IgD-negative memory B cell (primary cell): Measurements from ENCODE around the gene VPS33A. TPM values are rescaled to one million over a fixed set of nuclear protein-coding genes. Genes with fewer than 3 reads are reported as not detected.
A peak's percentile ranks its signal among the peaks of the same experiment; 100 is the strongest.

Source experiments
- H3K27ac Mint-ChIP-seq, 3 donors: one replicate each; pipeline ENCODE4 v1.8.0; 2020 to 2022; ENCODE audit warnings: mild to moderate bottlenecking in 3 of 3, mixed read lengths in 3 of 3, moderate library complexity in 1 of 3
- H3K27me3 Mint-ChIP-seq: one replicate; pipeline ENCODE4 v1.8.0; 2021; ENCODE audit warnings: mixed read lengths
- H3K36me3 Mint-ChIP-seq: one replicate; pipeline ENCODE4 v1.8.0; 2020; ENCODE audit warnings: mild to moderate bottlenecking, mixed read lengths
- H3K4me1 Mint-ChIP-seq, 3 donors: one replicate each; pipeline ENCODE4 v1.8.0; 2020 to 2022; ENCODE audit warnings: mixed read lengths in 3 of 3, mild to moderate bottlenecking in 1 of 3
- H3K4me3 Mint-ChIP-seq, 4 donors: one replicate each; pipeline ENCODE4 v1.8.0; 2020 to 2022; ENCODE audit warnings: mild to moderate bottlenecking in 4 of 4, mixed read lengths in 4 of 4, moderate library complexity in 3 of 4
- H3K9me3 Mint-ChIP-seq, 3 donors: one replicate each; pipeline ENCODE4 v1.8.0; 2020 to 2021; ENCODE audit warnings: mixed read lengths in 3 of 3, mild to moderate bottlenecking in 1 of 3
- polyA plus RNA-seq: library from polyadenylated mRNA; unstranded; fragments of 300-500 nt; fragmentation: Illumina TruSeq; gene quantifications from one replicate; pipeline ENCODE4 v1.2.3, GENCODE V29; 2021

VPS33A gene
- 27.6 TPM for polyA plus RNA-seq

DNA sequence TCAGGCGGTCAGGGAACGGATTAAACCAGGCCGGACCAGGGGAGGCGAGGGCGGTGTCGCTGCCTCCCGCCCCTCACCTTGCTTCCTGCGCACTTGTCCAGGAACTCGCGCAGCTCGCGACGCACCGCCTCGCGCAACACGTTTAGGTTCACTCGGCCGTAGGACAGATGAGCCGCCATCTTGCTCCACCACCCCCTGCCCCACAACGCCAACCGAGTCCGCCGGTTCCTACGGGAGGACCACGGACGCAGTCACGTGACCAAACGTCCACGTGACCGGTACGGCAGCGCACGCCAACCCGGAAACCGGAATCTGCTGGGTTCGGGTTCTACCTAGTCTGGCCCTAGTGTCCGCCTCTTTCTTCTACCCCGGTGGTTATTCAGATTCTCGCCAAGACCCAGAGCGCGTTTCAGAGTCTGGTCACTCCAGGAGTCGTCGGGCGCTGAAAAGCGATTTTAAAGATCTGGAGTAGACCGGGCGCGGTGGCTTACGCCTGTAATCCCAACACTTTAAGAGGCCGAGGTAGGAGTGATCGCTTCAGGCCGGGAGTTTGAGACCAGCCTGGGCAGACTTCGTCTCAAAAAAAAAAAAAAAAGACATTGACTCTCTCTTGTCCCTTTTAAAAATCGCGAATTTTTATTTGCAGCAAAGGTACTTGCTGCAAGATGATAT lies at the start of gene VPS33A:
Gene VPS33A, minus strand, starts transcription at position 265 of the 672 bp plus-strand sequence. Its CDS starts 86 bp downstream, at position 179.
- Mint-ChIP-seq H3K27ac (peak within 1 kb of the TSS; percentile 94 to 100 (median 100)), H3K4me1 (peaks cover 16 to 19% (median 17%) of the 10 kb centered on the region in 3 donors), H3K36me3 (no peaks in the 10 kb centered on the region), H3K4me3 (peak within 1 kb of the TSS; percentile 91 to 99 (median 98)), H3K9me3 (peaks cover 0 to 2% (median 0%) of the 10 kb centered on the region in 3 donors), H3K27me3 (peaks cover 2% of the 10 kb centered on the region)

GRCh38 chr12:122312926-122313325 lies 46.6 kb upstream of the VPS33A start:
- H3K9me3 Mint-ChIP-seq: no peaks in the 10 kb centered on the region
- no peaks in the 10 kb centered on the region for H3K4me1 Mint-ChIP-seq
- H3K36me3 Mint-ChIP-seq: no peaks in the 10 kb centered on the region
- no peak overlapping the region for H3K27ac Mint-ChIP-seq
- no peak overlapping the region for H3K4me3 Mint-ChIP-seq
- no peaks in the 10 kb centered on the region for H3K27me3 Mint-ChIP-seq

GRCh38 chr12:122311696-122312095 lies 45.4 kb upstream of the VPS33A start:
- Mint-ChIP-seq H3K4me3 (no peak overlapping the region), H3K27ac (no peak overlapping the region), H3K27me3 (no peaks in the 10 kb centered on the region), H3K9me3 (no peaks in the 10 kb centered on the region), H3K36me3 (no peaks in the 10 kb centered on the region), H3K4me1 (no peaks in the 10 kb centered on the region)

- H3K4me3 Mint-ChIP-seq: no peak overlapping the region
- peaks cover 3% of the 10 kb centered on the region for H3K36me3 Mint-ChIP-seq
- no peak overlapping the region for H3K27ac Mint-ChIP-seq
- no peaks in the 10 kb centered on the region for H3K27me3 Mint-ChIP-seq
- H3K4me1 Mint-ChIP-seq: no peaks in the 10 kb centered on the region
- H3K9me3 Mint-ChIP-seq: no peaks in the 10 kb centered on the region
These were observed 44.5 kb upstream of the VPS33A start for GRCh38 chr12:122310626-122311333.

DNA sequence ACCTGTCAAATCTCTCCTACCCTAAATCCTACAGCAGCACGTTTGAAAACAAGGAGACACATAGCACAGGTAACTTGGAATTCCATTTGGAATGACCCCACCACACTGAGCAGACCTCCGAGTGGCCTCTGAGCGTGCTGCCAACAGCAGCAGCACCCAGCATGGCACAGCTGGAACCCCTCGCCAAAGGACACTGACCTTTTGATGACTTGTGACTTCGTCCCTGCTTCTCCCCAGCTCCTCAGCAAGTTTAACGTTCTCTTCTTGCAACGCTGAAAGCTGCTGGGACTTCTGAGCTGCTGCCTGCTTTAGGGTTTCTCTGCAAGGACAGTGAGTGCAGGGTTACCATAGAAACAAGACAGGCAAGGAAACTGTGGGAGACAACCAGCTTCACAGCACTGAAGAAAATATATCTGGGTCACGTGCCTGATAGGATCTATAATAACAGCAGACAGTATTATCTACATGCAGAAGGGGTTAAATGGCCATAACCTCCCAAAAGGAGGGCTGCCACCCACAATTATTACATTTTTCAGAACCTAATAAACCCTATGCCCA lies 43.3 kb upstream of the VPS33A start:
- Mint-ChIP-seq H3K36me3 (peaks cover 6% of the 10 kb centered on the region), H3K4me1 (no peaks in the 10 kb centered on the region), H3K4me3 (no peak overlapping the region), H3K27me3 (no peaks in the 10 kb centered on the region), H3K27ac (no peak overlapping the region), H3K9me3 (no peaks in the 10 kb centered on the region)

DNA sequence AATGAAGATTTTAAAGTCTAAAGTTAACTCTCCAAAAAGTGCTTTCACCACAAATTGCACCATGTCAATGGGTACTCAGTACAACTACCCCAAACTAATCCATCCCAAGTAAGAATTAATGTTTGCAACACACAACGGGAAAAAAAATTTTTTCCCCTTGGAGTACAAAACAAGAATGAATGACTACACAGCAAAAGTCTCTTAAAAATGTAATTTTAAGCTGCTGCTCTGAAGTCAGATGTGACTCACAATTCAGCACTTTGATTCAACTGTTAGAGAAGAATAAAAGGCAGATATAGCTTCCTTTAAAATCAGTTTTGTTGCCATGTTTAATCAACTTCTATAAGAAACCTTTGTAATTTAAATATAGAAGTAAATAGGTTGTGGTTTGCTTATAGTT lies 42.5 kb upstream of the VPS33A start:
- no peak overlapping the region for H3K27ac Mint-ChIP-seq
- no peaks in the 10 kb centered on the region for H3K27me3 Mint-ChIP-seq
- peaks cover 6% of the 10 kb centered on the region for H3K36me3 Mint-ChIP-seq
- no peaks in the 10 kb centered on the region for H3K4me1 Mint-ChIP-seq
- H3K4me3 Mint-ChIP-seq: no peak overlapping the region
- no peaks in the 10 kb centered on the region for H3K9me3 Mint-ChIP-seq

DNA sequence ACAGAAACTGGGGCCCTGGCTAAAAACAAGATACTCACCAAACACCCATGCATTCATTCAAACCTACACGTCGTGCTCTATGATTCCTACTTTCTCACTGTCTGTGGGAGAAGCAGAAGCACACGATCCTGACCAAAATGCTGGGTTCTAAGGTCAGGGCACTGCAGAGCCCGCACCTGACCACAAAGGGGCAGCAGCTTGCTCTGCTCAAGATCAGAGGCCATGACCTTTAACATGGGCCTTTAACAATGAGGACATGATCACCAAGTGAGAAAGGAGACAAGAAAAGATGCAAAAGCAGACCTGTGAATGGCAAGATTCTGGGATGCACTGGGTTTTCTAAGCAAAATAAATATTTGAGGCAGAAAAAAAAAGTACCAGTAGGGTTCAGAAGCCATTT lies 40.1 kb upstream of the VPS33A start:
- Mint-ChIP-seq H3K36me3 (peaks cover 9% of the 10 kb centered on the region), H3K4me3 (no peak overlapping the region), H3K4me1 (no peaks in the 10 kb centered on the region)

DNA sequence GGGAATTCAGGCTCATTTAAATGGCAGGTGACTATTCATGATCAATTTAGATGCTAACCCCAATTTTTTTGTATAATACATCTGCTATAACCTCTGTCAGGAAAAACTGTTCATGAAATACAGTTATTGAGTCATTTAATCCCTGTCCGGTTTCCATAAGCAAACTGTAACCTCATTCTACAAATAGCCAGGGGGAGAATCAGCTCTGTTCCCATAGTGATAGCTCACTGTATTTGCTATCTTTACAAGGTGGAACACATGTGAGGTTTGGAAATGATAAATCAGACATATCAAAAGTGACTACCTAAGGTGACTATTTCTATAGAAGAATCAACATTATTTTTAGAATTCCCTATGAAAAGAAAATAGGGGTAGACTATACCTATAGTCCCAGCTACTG lies 38.6 kb upstream of the VPS33A start:
- no peaks in the 10 kb centered on the region for H3K27me3 Mint-ChIP-seq
- no peak overlapping the region for H3K27ac Mint-ChIP-seq
- no peak overlapping the region for H3K4me3 Mint-ChIP-seq
- no peaks in the 10 kb centered on the region for H3K9me3 Mint-ChIP-seq
- H3K36me3 Mint-ChIP-seq: peaks cover 14% of the 10 kb centered on the region
- no peaks in the 10 kb centered on the region for H3K4me1 Mint-ChIP-seq

More for the DNA sequence above, 40.1 kb upstream of the VPS33A start:
- Mint-ChIP-seq H3K27ac (no peak overlapping the region), H3K9me3 (no peaks in the 10 kb centered on the region), H3K27me3 (no peaks in the 10 kb centered on the region)

- Mint-ChIP-seq H3K4me1 (no peaks in the 10 kb centered on the region), H3K4me3 (no peak overlapping the region), H3K9me3 (no peaks in the 10 kb centered on the region), H3K27ac (no peak overlapping the region), H3K27me3 (no peaks in the 10 kb centered on the region), H3K36me3 (peaks cover 14% of the 10 kb centered on the region)
These were observed 36.8 kb upstream of the VPS33A start for GRCh38 chr12:122303068-122303467.

- Mint-ChIP-seq H3K27ac (no peak overlapping the region), H3K36me3 (peaks cover 20% of the 10 kb centered on the region), H3K4me1 (no peaks in the 10 kb centered on the region), H3K4me3 (no peak overlapping the region), H3K27me3 (no peaks in the 10 kb centered on the region), H3K9me3 (no peaks in the 10 kb centered on the region)
These were observed 31.9 kb upstream of the VPS33A start for GRCh38 chr12:122298071-122298748.

DNA sequence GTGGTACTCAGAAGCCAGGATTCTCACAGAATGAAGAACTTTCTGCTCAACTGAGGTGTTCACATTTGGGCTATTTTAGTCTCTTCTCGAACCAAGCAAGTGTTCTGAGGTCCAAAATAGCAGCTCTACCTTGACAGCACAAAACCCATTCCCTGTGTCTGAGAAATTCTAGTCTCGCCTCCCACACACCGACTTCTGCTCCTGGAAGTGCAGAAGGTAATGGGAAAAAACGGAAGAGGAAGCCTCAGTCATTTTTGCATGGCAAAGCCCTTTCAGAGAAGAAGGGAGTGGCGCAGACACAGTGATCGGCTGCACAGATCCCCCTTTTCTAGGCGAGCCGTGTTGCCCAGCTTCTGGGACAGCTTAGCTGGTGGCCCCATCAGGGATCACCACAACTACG lies 31.2 kb upstream of the VPS33A start:
- H3K27me3 Mint-ChIP-seq: no peaks in the 10 kb centered on the region
- no peak overlapping the region for H3K27ac Mint-ChIP-seq
- peaks cover 20% of the 10 kb centered on the region for H3K36me3 Mint-ChIP-seq

GRCh38 chr12:122295877-122296276 lies 29.6 kb upstream of the VPS33A start:
- Mint-ChIP-seq H3K4me3 (no peak overlapping the region), H3K4me1 (peaks cover 0 to 1% (median 0%) of the 10 kb centered on the region in 3 donors), H3K9me3 (no peaks in the 10 kb centered on the region), H3K27me3 (no peaks in the 10 kb centered on the region), H3K36me3 (peaks cover 20% of the 10 kb centered on the region), H3K27ac (peak overlapping the region in 1 of 3 donors; percentile 15)

More for the DNA sequence above, 31.2 kb upstream of the VPS33A start:
- no peak overlapping the region for H3K4me3 Mint-ChIP-seq
- peaks cover 0 to 1% (median 0%) of the 10 kb centered on the region in 3 donors for H3K4me1 Mint-ChIP-seq
- no peaks in the 10 kb centered on the region for H3K9me3 Mint-ChIP-seq

DNA sequence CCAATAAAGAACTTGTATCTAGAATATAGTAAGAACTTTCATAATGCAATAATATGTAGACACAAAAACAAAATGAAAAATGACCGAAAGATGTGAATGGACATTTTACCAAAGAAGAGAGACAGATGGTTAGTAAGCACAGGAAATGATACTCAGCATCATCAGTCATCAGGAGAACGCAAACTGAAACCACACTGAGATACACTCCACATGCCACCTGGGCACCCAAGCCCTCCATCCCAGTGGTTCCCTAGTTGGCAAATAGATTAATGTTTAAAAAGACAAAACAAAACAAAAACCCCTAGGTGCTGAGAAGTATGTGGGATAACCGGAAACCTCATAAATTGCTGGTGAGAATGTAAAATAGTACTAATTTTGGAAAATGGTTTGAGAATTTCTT lies 26.8 kb upstream of the VPS33A start:
- Mint-ChIP-seq H3K4me1 (peaks cover 0 to 1% (median 0%) of the 10 kb centered on the region in 3 donors), H3K9me3 (no peaks in the 10 kb centered on the region), H3K27me3 (no peaks in the 10 kb centered on the region), H3K36me3 (peaks cover 18% of the 10 kb centered on the region), H3K27ac (peak overlapping the region in 1 of 3 donors; percentile 23), H3K4me3 (no peak overlapping the region)

DNA sequence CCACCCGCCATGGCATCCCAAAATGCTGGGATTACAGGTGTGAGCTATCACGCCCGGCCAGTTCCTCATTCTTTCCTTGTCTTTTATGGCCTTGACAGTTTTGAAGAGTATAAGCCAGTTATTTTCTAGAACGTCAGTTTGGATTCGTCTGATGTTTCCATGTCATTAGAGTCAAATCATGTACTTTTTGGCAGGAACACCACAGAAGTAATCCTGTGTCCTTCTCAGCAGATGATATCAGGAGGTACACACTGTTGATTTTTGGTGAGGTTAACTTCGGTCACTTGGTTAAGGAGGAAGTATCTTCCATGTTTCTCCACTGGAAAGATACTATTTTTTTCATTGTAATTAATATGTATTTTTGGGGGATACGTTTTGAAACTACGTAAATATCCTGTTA lies 25.1 kb upstream of the VPS33A start:
- H3K4me3 Mint-ChIP-seq: no peak overlapping the region
- H3K36me3 Mint-ChIP-seq: peaks cover 14% of the 10 kb centered on the region
- H3K9me3 Mint-ChIP-seq: no peaks in the 10 kb centered on the region
- H3K27ac Mint-ChIP-seq: no peak overlapping the region
- no peaks in the 10 kb centered on the region for H3K27me3 Mint-ChIP-seq
- H3K4me1 Mint-ChIP-seq: peaks cover 0 to 1% (median 1%) of the 10 kb centered on the region in 3 donors

DNA sequence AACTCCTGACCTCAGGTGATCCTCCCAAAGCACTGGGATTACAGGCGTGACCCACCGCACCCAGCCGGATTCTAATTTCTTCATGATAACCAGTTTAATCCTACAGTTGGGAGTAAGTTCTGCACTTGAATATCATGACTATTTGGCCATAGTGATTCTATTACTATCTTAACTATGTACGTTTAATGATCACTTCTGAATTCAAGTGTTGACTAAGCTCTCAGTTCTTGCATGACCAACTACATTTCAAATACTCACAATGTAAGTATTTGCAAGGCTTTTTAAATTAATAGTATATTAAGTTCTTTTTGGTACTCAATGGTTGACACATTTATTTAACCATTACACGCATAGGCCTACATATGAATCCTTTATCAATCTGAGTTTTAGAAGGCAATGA lies 17.4 kb upstream of the VPS33A start:
- Mint-ChIP-seq H3K36me3 (peaks cover 3% of the 10 kb centered on the region), H3K27me3 (no peaks in the 10 kb centered on the region), H3K4me1 (peaks cover 0 to 1% (median 0%) of the 10 kb centered on the region in 3 donors), H3K27ac (no peak overlapping the region), H3K4me3 (no peak overlapping the region), H3K9me3 (no peaks in the 10 kb centered on the region)
